ENCODE data around the gene ASTN2. TPM values are rescaled to one million over a fixed set of nuclear protein-coding genes. Genes with fewer than 3 reads are reported as not detected.

The ASTN2 gene
- total and polyA plus RNA-seq, 9 of the 15 experiments (the other 6 are each of a cell fraction or from before 2014, with no cell fraction given): 0.56 to 3.5 (median 1.9) TPM

DNA sequence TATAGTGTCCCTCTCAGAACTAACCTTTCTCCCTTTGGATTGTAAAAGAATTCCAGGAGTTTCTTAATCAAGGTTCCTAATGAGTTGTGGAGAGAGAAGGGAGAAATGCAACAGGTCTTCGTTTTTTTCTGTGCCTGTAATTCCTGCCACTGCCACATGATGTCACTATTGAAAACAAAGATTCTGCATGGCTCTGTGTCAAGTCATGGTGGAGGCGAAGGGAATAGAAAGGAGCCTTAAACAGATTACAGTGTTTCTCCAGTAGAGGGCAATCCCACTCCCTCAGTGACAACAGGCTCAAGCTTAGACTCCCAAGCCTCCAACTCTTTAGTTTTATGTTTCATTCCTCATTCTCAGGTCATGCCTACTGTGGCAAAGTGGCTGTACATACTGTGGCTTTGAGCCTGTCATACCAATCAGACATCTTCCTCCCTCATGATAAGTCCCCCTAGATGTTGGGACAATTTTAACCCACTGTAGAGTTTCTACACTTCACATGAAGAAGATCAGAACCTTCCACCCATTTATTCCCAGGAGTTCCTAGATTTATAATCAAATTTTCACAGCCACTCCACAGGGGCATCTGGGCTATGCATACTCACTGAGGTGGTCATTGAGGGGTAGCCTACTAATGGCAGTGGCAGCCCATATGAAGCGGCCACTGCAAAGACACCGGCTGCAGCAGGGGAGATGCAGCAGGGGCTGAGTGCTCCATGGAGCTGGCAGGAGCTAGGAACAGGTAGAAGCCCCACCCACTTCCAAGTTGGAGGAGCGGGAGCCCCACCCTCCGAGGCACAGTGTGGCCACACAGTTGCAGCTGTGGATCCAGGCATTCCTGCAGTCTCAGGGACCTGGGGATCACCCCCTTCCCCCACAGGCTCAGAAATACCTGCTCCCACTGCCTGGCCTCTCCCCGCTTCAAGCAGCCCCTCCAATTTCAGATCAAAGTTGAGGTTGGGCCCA lies 825.2 kb downstream of the ASTN2 start (continued):
- TF ChIP-seq, protein P1, sequence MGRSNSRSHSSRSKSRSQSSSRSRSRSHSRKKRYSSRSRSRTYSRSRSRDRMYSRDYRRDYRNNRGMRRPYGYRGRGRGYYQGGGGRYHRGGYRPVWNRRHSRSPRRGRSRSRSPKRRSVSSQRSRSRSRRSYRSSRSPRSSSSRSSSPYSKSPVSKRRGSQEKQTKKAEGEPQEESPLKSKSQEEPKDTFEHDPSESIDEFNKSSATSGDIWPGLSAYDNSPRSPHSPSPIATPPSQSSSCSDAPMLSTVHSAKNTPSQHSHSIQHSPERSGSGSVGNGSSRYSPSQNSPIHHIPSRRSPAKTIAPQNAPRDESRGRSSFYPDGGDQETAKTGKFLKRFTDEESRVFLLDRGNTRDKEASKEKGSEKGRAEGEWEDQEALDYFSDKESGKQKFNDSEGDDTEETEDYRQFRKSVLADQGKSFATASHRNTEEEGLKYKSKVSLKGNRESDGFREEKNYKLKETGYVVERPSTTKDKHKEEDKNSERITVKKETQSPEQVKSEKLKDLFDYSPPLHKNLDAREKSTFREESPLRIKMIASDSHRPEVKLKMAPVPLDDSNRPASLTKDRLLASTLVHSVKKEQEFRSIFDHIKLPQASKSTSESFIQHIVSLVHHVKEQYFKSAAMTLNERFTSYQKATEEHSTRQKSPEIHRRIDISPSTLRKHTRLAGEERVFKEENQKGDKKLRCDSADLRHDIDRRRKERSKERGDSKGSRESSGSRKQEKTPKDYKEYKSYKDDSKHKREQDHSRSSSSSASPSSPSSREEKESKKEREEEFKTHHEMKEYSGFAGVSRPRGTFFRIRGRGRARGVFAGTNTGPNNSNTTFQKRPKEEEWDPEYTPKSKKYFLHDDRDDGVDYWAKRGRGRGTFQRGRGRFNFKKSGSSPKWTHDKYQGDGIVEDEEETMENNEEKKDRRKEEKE (IDR thresholded peaks at IDR 0.05; ENCODE audit: borderline replicate concordance in 1 of 2, control insufficient read depth in 1 of 2, low read depth in 2 of 2, low read length in 1 of 2): no peak
- TF ChIP-seq HOXB6 (CRISPR knock-in tag; IDR thresholded peaks at IDR 0.05; ENCODE audit: borderline replicate concordance): no peak
- TF ChIP-seq JUND (IDR thresholded peaks at IDR 0.05; ENCODE audit: borderline replicate concordance, low read depth, low read length): 0 out of 2 replicates have a peak, but pooled peaks have one; percentile 26
- TF ChIP-seq JUND (tag; IDR thresholded peaks at IDR 0.05; ENCODE audit: borderline replicate concordance, low read depth, low read length): peak; percentile 47; the same call in 1 of the 3 replicates

DNA sequence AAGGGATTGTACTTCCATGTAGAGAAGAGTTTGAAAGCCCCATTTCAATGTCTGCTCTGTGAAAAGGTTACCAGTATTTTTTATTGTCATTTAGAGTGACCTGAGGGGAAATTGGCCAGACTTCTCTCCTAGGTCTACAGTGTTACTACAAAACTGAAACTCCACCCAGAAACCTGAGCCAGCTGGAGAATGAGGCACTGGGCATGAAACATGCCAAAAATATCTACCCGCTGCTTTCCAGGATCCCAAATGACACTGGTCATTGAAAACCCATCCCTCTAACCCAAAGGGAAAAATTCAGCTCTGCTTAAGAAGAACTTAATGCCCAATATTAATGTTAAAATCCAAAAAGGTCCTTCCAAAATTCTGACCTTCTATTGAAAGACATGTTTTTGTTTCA lies 826.9 kb downstream of the ASTN2 start:
- no peak for ATAC-seq
- H3K36me3 ChIP-seq (ENCODE audit: control insufficient read depth, insufficient read depth, low read length): no peaks in the 10 kb centered on the region
- WGBS (ENCODE audit: insufficient coverage, low coverage, missing lambda C conversion rate): 0% methylated on average over 1 of the region's 1 CpG
- no peak for TF ChIP-seq ZNF79 (CRISPR knock-in tag; IDR thresholded peaks at IDR 0.05; ENCODE audit: low read depth)
- no peak for TF ChIP-seq TCF3 (CRISPR knock-in tag; IDR thresholded peaks at IDR 0.05)
- no peak for TF ChIP-seq ARID1B (IDR thresholded peaks at IDR 0.05)
- no peak for TF ChIP-seq CREBBP (IDR thresholded peaks at IDR 0.05; ENCODE audit: low read depth, low read length)
- TF ChIP-seq, protein P2, sequence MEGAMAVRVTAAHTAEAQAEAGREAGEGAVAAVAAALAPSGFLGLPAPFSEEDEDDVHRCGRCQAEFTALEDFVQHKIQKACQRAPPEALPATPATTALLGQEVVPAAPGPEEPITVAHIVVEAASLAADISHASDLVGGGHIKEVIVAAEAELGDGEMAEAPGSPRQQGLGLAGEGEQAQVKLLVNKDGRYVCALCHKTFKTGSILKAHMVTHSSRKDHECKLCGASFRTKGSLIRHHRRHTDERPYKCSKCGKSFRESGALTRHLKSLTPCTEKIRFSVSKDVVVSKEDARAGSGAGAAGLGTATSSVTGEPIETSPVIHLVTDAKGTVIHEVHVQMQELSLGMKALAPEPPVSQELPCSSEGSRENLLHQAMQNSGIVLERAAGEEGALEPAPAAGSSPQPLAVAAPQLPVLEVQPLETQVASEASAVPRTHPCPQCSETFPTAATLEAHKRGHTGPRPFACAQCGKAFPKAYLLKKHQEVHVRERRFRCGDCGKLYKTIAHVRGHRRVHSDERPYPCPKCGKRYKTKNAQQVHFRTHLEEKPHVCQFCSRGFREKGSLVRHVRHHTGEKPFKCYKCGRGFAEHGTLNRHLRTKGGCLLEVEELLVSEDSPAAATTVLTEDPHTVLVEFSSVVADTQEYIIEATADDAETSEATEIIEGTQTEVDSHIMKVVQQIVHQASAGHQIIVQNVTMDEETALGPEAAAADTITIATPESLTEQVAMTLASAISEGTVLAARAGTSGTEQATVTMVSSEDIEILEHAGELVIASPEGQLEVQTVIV (CRISPR knock-in tag; IDR thresholded peaks at IDR 0.05; ENCODE audit: borderline replicate concordance): no peak
- TF ChIP-seq, protein P3, sequence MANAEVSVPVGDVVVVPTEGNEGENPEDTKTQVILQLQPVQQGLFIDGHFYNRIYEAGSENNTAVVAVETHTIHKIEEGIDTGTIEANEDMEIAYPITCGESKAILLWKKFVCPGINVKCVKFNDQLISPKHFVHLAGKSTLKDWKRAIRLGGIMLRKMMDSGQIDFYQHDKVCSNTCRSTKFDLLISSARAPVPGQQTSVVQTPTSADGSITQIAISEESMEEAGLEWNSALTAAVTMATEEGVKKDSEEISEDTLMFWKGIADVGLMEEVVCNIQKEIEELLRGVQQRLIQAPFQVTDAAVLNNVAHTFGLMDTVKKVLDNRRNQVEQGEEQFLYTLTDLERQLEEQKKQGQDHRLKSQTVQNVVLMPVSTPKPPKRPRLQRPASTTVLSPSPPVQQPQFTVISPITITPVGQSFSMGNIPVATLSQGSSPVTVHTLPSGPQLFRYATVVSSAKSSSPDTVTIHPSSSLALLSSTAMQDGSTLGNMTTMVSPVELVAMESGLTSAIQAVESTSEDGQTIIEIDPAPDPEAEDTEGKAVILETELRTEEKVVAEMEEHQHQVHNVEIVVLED (CRISPR knock-in tag; IDR thresholded peaks at IDR 0.05): no peak
- no peak for TF ChIP-seq TSC22D4 (tag; IDR thresholded peaks at IDR 0.05)

More for the DNA sequence above, 826.9 kb downstream of the ASTN2 start:
- FAIRE-seq (no peak), DNase-seq (ENCODE audit: extremely low read depth in 1 of 4, low spot score in 3 of 4) (no peak)
- no peak overlapping the region for H2AFZ ChIP-seq (ENCODE audit: low read depth, low read length)
- no peaks in the 10 kb centered on the region for H3K79me2 ChIP-seq (ENCODE audit: control insufficient read depth, insufficient read depth, low read length)
- BruUV-seq (replicated peaks): no TSS peak
- no peak overlapping the region for H3K4me2 ChIP-seq (ENCODE audit: insufficient read depth, low read length)
- no peaks in the 10 kb centered on the region for H3K9me3 ChIP-seq (replicated peaks; ENCODE audit: control insufficient read depth, insufficient read depth, low read depth, low read length)
- no peaks in the 10 kb centered on the region for H3K9me1 ChIP-seq (ENCODE audit: control insufficient read depth, insufficient read depth, low read length)
- no peak overlapping the region for H3K4me3 ChIP-seq
- ChIA-PET CTCF (ENCODE audit: low intra/inter-chr PET ratio) (no interaction called here), POLR2A (no interaction called here)
- H3K27ac ChIP-seq (ENCODE audit: extremely low read depth, low read depth, low read length): no peak overlapping the region
- H3K27me3 ChIP-seq (ENCODE audit: control insufficient read depth in 2 of 2, insufficient read depth in 2 of 2, low read length in 2 of 2): no peaks in the 10 kb centered on the region
- no peaks in the 10 kb centered on the region for H4K20me1 ChIP-seq (replicated peaks; ENCODE audit: control insufficient read depth, insufficient read depth, low read length)
- intact Hi-C loops (cut with micrococcal nuclease): loop anchor here (5.0 kb wide), 1 partner anchor 996 kb away; no protein-coding TSS in a partner anchor
- no peaks in the 10 kb centered on the region for H3K4me1 ChIP-seq (replicated peaks in 1 of 2; ENCODE audit: control insufficient read depth in 2 of 2, insufficient read depth in 2 of 2, low read length in 2 of 2)
- no peak overlapping the region for H3K9ac ChIP-seq (ENCODE audit: insufficient read depth in 1 of 2, low read depth in 2 of 2, low read length in 2 of 2)
- in situ Hi-C loops (cut with MboI): no loop called here

Measured in K562 (cell line).